HL-60/S4 treated with retinoic acid at 250 ng/mL for 4 days and 3 days (cell line): ENCODE measurements around the gene EXOC6.
"Not testable (repeated sequence)": the region's sequence is repeated elsewhere in the genome, so short reads cannot be mapped to it uniquely, and the experiment has no call there.

ENCODE experiments used
- in situ Hi-C: fragments of 300-500 bp; cut with MboI; formaldehyde crosslinking; loops from 2 replicates; pipeline ENCODE4 v1.7.0; 2022; ENCODE audit warnings: low sequenced_read_pairs

Gene EXOC6

DNA sequence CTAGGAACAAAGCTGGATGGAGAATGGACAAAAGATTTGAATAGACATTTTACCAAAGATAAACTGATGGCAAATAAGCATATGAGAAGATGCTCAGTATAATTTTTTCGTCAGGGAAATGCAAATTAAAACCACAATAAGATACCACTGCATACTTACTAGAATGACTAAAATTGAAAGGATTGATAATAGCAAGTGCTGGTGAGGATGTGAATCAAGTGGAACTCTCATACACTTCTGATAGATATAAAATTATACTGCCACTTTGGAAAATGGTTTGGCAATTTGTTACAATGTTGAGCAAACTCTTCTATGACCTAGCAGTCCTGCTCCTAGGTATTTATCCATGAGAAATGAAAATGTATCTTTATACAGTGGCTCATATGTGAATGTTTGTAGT, 83.3 kb downstream of the EXOC6 start:
- in situ Hi-C loops = no loop called here

- in situ Hi-C loops = no loop called here
Observed at GRCh38 chr10:92937876-92938275, 89.6 kb downstream of the EXOC6 start.

- in situ Hi-C loops = no loop called here
Observed at GRCh38 chr10:92938841-92939240, 90.5 kb downstream of the EXOC6 start.

DNA sequence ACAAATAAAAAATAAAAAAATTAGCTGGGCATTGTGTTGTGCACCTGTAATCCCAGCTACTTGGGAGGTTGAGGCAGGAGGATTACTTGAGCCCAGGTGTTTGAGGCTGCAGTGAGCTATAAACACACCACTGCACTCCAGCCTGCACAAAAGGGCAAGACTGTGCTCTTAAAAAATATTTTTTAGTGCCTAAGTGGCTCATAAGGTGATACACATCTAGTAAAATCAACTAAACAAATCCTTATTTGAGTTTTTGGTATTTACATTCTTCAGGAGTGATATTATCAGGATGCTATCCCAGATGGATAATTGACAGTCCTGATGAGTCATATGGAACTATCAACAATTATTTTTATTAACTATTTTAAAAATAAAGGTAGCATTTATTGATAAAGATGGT, 93.9 kb downstream of the EXOC6 start:
- in situ Hi-C loops = no loop called here

GRCh38 chr10:92946491-92946890, 98.2 kb downstream of the EXOC6 start:
- in situ Hi-C loops = no loop called here

- in situ Hi-C loops = not testable (repeated sequence)
Observed at GRCh38 chr10:92952573-92952972, 104.3 kb downstream of the EXOC6 start.

- in situ Hi-C loops = no loop called here
Observed at GRCh38 chr10:92957223-92958010, 109.1 kb downstream of the EXOC6 start.

DNA sequence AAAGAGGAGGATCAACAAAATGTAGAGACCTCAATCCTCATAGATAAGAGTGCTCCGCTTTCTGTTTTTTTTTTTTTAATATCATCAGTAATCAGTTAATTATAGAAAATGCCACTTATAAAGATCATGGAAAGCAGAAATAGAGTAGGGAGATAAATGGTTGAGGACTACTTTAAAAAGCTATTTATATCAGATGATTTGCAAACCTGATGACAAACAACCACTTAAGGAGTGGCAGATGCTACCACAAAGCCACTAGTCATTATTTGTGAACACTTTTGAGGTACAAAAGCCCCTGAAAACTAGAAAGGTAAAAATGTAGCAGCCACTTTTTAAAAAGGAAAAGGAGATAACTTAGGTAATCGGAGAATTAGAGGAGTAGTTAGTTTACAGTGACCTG, 113.3 kb downstream of the EXOC6 start:
- in situ Hi-C loops = no loop called here

DNA sequence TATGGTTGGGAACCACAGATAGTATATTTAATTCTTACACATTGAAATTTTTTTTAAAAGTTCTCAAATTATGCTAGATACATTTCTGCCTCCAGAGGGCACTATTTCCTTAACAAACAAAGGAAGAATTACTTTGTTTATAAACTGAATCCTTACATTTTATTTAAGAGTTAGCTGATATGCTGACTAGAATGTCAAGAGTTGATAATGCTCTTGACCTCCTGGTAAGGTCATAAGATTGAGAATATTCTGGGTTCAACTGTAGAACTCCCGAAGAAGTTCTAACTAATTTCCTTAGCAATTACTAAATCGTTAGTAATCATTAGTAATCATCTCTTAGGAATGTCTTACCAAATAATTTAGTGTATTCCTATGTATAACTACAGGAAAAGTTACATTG, 117.0 kb downstream of the EXOC6 start:
- in situ Hi-C loops = no loop called here

GRCh38 chr10:92967641-92968040, 119.3 kb downstream of the EXOC6 start:
- in situ Hi-C loops = no loop called here

DNA sequence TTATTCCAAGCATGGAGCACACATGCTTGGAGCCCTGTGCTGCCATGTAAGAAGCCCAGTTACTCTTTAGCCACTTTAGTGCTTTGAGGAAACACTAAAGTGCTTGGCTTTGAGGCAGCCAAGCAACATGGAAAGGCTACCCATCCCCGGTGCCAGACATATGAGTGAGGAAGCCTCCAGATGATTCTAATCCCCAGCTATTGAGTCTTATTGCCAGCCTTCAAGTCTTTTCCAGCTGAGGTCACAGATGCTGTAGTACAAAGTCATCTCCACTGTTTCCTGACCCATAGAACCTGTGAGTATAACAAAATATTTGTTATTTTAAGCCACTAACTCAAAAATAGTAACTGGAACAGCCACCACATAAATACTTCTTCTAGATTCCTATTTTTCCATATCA, 120.8 kb downstream of the EXOC6 start:
- in situ Hi-C loops = no loop called here

GRCh38 chr10:92970301-92971070, 122.2 kb downstream of the EXOC6 start:
- in situ Hi-C loops = no loop called here

- in situ Hi-C loops = no loop called here
Observed at GRCh38 chr10:92972066-92972870, 123.9 kb downstream of the EXOC6 start.

GRCh38 chr10:92972886-92973285, 124.6 kb downstream of the EXOC6 start:
- in situ Hi-C loops = no loop called here

GRCh38 chr10:92976278-92976677, 128.0 kb downstream of the EXOC6 start:
- in situ Hi-C loops = not testable (repeated sequence)

DNA sequence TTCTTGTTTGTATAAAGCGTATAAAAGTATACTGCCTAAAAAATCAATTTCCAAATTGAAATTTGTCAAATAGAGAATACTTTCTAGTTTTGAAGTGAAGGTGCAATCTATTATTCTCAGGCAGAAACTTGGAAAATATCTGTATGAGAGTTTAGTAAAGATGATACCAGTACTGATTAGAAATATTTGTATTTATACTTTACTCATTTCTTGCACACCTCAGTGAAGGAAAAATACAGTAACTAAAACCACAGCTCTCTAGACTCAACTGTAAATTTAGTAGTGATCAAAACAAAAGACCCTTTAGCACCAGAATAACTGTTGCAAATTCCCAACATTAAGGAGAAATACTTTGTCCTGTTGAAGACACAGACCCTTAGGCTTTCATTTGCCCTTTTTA, 140.9 kb downstream of the EXOC6 start:
- in situ Hi-C loops = no loop called here

GRCh38 chr10:92990615-92991014, 142.3 kb downstream of the EXOC6 start:
- in situ Hi-C loops = no loop called here

- in situ Hi-C loops = no loop called here
Observed at GRCh38 chr10:92991513-92991912, 143.2 kb downstream of the EXOC6 start.

DNA sequence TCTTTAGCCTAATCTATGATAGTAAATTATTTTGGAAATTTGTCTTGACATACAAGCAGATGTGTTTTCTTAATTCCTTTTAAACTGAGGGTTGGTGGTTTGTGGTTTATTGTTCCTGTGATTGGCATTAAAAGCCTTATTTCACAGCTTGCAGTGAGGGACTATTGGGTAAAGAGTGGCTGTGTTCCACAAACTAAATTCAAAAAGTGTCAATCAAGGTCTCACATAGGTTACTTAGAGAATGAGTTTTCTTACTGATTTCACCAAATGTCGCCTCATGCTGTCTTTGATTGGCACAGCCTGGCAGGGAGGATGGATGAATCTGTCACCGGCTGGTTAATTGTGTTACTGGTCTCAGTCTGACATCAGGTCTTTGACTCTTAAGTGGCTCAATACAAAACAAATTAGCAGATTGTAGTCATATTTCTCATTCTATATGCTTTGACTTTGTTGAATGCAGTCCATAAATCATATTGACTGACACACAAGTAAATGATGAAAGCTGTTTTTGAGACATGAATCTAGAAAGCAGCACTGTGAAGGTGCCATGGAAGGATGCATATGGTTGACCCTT, 145.5 kb downstream of the EXOC6 start:
- in situ Hi-C loops = no loop called here

DNA sequence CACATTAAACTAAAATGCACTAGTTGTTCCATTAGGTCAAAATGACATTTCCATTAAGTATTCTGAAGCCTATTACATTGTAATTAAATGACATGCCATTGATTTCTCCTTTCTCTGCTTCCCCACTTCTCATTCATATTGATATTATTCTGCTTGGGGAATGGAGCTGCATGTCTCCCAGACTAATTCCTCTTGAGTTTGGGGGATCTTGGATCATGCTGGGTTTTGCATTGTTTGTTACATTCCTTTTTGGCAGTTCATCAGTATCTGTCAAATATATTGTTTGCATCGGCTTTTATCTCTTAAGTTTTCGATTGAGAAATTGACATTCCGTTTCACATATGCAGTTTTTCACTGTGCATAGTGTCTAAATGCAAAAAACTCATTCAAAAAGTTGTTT, 147.2 kb downstream of the EXOC6 start:
- in situ Hi-C loops = no loop called here

DNA sequence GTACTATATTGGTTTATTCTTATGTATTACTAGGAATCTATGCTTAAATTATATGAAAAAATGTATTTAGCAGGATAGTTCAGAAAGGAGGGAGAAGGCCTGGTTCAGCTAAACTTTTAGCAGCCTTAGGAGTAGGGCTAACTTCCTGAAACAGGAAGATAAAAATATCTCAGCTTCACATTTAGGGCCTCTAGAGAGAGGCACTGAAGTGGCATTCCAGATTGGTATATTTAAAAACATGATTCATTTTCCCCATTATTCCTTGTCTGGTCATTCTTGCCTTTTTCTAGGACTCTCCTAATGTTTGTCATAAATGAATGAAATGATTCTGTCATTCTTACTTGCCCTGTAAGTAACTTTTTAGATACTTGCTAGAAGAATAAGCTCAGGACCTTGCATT, 149.3 kb downstream of the EXOC6 start:
- in situ Hi-C loops = no loop called here
